ENCODE results near the gene BST2.

The BST2 gene

DNA sequence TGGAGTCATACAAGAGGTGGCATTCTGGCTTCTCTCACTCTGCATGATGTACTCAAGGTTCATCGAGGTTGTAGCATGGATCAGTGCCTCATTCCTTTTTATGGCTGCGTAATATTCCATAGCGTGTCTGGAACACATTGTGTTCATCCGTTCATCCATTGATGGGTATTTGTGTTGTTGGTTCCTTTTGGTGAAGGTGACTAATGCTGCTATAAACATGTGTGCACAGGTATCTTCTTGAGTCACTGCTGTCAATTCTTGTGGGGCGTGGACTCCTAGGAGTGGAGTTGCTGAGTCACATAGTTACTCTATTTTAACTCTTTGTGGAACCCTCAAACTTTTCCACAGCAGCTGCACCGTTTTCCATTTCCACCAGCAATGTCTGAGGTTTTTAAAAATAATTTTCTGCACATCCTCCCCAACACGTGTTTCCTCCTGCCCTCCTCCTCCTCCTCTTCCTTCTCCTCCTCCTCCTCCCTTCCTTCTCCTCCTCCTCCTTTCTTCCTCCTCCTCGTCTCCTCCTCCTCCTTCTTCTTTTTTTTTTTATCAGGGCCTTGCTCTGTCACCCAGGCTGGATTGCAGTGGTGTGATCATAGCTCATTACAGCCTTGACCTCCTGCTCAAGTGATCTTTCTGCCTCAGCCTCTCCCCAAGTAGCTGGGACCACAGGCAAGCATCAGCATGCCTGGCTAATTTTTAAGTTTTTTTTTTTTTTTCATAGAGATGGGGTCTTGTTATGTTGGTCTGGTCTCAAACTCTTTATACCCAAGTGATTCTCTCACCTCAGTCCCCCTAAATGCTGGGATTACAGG, 45.0 kb upstream of the BST2 start:
- TF ChIP-seq, protein P1, sequence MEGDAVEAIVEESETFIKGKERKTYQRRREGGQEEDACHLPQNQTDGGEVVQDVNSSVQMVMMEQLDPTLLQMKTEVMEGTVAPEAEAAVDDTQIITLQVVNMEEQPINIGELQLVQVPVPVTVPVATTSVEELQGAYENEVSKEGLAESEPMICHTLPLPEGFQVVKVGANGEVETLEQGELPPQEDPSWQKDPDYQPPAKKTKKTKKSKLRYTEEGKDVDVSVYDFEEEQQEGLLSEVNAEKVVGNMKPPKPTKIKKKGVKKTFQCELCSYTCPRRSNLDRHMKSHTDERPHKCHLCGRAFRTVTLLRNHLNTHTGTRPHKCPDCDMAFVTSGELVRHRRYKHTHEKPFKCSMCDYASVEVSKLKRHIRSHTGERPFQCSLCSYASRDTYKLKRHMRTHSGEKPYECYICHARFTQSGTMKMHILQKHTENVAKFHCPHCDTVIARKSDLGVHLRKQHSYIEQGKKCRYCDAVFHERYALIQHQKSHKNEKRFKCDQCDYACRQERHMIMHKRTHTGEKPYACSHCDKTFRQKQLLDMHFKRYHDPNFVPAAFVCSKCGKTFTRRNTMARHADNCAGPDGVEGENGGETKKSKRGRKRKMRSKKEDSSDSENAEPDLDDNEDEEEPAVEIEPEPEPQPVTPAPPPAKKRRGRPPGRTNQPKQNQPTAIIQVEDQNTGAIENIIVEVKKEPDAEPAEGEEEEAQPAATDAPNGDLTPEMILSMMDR (IDR thresholded peaks at IDR 0.05; ENCODE audit: low read length) = no peak
- TF ChIP-seq EZH2 (optimal IDR thresholded peaks at IDR 0.05; ENCODE audit: low read depth, low read length) = no peak
- no peak for TF ChIP-seq EZH2phosphoT487 (IDR thresholded peaks at IDR 0.05; ENCODE audit: low read length)
- H3K9me3 ChIP-seq (replicated peaks; ENCODE audit: insufficient read depth, low read length) = no peaks in the 10 kb centered on the region
- H3K79me2 ChIP-seq (ENCODE audit: low read length) = no peaks in the 10 kb centered on the region
- no peaks in the 10 kb centered on the region for H3K9me2 ChIP-seq (replicated peaks; ENCODE audit: insufficient read depth, low read length)
- no peak overlapping the region for H3K4me3 ChIP-seq (ENCODE audit: low read length)
- no peak overlapping the region for H3K4me2 ChIP-seq (ENCODE audit: low read depth, low read length)
- no peak for DNase-seq
- no peak overlapping the region for H2AFZ ChIP-seq (ENCODE audit: low read length)
- no peaks in the 10 kb centered on the region for H4K20me1 ChIP-seq (ENCODE audit: insufficient read depth, low read length)
- H3K27ac ChIP-seq (ENCODE audit: low read length) = no peak overlapping the region
- H3K27me3 ChIP-seq (replicated peaks; ENCODE audit: insufficient read depth, low read length) = peaks cover 44% of the 10 kb centered on the region
- H3K4me1 ChIP-seq (ENCODE audit: low read length) = peaks cover 5% of the 10 kb centered on the region
- no peaks in the 10 kb centered on the region for H3F3A ChIP-seq (ENCODE audit: insufficient read depth, low read length)
- no peaks in the 10 kb centered on the region for H3K36me3 ChIP-seq (replicated peaks; ENCODE audit: insufficient read depth, low read length)
- H3K9ac ChIP-seq (ENCODE audit: low read length) = no peak overlapping the region

- H4K20me1 ChIP-seq (ENCODE audit: insufficient read depth, low read length) = no peaks in the 10 kb centered on the region
- H3K9ac ChIP-seq (ENCODE audit: low read length) = no peak within 1 kb of the TSS
- no peaks in the 10 kb centered on the region for H3K79me2 ChIP-seq (ENCODE audit: low read length)
- peak within 1 kb of the TSS; percentile 54; the same call in 1 of the 2 replicates for H3K4me2 ChIP-seq (ENCODE audit: low read depth, low read length)
- H3K9me3 ChIP-seq (replicated peaks; ENCODE audit: insufficient read depth, low read length) = no peaks in the 10 kb centered on the region
- no peak within 1 kb of the TSS for H3K27ac ChIP-seq (ENCODE audit: low read length)
- H2AFZ ChIP-seq (ENCODE audit: low read length) = 0 out of 2 replicates have a peak within 1 kb of the TSS, but pooled peaks have one; percentile 19
- H3F3A ChIP-seq (ENCODE audit: insufficient read depth, low read length) = no peaks in the 10 kb centered on the region
- DNase-seq = no peak
- TF ChIP-seq, protein P1 (IDR thresholded peaks at IDR 0.05; ENCODE audit: low read length) = peak; percentile 42
- TF ChIP-seq EZH2phosphoT487 (IDR thresholded peaks at IDR 0.05; ENCODE audit: low read length) = no peak
- no peak for TF ChIP-seq EZH2 (optimal IDR thresholded peaks at IDR 0.05; ENCODE audit: low read depth, low read length)
- H3K27me3 ChIP-seq (replicated peaks; ENCODE audit: insufficient read depth, low read length) = peaks cover 41% of the 10 kb centered on the region
- H3K9me2 ChIP-seq (replicated peaks; ENCODE audit: insufficient read depth, low read length) = no peaks in the 10 kb centered on the region
- peaks cover 5% of the 10 kb centered on the region for H3K4me1 ChIP-seq (ENCODE audit: low read length)
- H3K36me3 ChIP-seq (replicated peaks; ENCODE audit: insufficient read depth, low read length) = no peaks in the 10 kb centered on the region
- H3K4me3 ChIP-seq (ENCODE audit: low read length) = no peak within 1 kb of the TSS
These were observed 42.9 kb upstream of the BST2 start, which contains the start of gene TMEM221 for GRCh38 chr19:17448131-17448967. TMEM221 (minus strand) TSS chr19:17448668; CDS start chr19:17448462, 206 bp downstream.

- TF ChIP-seq, protein P1 (IDR thresholded peaks at IDR 0.05; ENCODE audit: low read length) = no peak
- no peak for TF ChIP-seq EZH2 (optimal IDR thresholded peaks at IDR 0.05; ENCODE audit: low read depth, low read length)
- TF ChIP-seq EZH2phosphoT487 (IDR thresholded peaks at IDR 0.05; ENCODE audit: low read length) = no peak
- no peak for DNase-seq
- Histone ChIP-seq H3K4me3 (ENCODE audit: low read length) (no peak overlapping the region), H3K36me3 (replicated peaks; ENCODE audit: insufficient read depth, low read length) (no peaks in the 10 kb centered on the region), H3K27ac (ENCODE audit: low read length) (no peak overlapping the region), H3K79me2 (ENCODE audit: low read length) (no peaks in the 10 kb centered on the region), H2AFZ (ENCODE audit: low read length) (no peak overlapping the region), H3K27me3 (replicated peaks; ENCODE audit: insufficient read depth, low read length) (peaks cover 41% of the 10 kb centered on the region), H4K20me1 (ENCODE audit: insufficient read depth, low read length) (no peaks in the 10 kb centered on the region), H3K9me3 (replicated peaks; ENCODE audit: insufficient read depth, low read length) (no peaks in the 10 kb centered on the region), H3F3A (ENCODE audit: insufficient read depth, low read length) (no peaks in the 10 kb centered on the region), H3K4me2 (ENCODE audit: low read depth, low read length) (no peak overlapping the region), H3K4me1 (ENCODE audit: low read length) (peaks cover 5% of the 10 kb centered on the region), H3K9ac (ENCODE audit: low read length) (no peak overlapping the region), H3K9me2 (replicated peaks; ENCODE audit: insufficient read depth, low read length) (no peaks in the 10 kb centered on the region)
These were observed 42.3 kb upstream of the BST2 start for GRCh38 chr19:17447704-17448130.
